Measurements from ENCODE around the gene MGST2.
A peak's percentile ranks its signal among the peaks of the same experiment; 100 is the strongest.

The MGST2 gene

DNA sequence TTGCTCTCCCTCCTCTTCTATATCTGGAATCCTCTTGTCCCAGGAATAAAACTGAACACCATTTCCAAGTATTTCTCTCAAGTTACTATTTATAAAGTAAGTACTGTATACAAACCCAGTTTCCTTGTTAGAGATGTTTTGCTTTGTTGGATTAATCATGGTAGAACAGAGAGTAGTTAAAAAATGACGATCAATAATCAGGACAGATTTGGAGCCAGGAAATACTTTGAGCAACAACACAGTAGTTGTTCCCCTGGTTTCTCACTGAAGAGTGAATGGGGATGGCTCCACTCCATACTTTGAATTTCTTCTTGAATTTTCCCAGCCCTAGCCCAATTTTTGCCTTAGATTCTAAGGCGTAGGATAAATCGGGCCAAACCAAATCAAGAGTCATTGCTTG lies 21.4 kb downstream of the MGST2 start:
- Histone ChIP-seq H2BK12ac (ENCODE audit: low read length) (no peak overlapping the region), H2AFZ (ENCODE audit: insufficient read depth, low read length, poor library complexity) (no peak overlapping the region), H3K14ac (ENCODE audit: low read length) (no peak overlapping the region), H2AK5ac (ENCODE audit: low read length) (no peak overlapping the region), H3K18ac (ENCODE audit: low read length) (no peak overlapping the region), H4K91ac (ENCODE audit: low read depth, low read length) (no peak overlapping the region), H3K4me2 (ENCODE audit: low read length) (no peak overlapping the region), H2BK5ac (ENCODE audit: low read depth, low read length, poor library complexity) (no peak overlapping the region), H3K9ac (ENCODE audit: low read length) (no peak overlapping the region), H3K79me1 (ENCODE audit: low read length) (no peaks in the 10 kb centered on the region), H4K12ac (ENCODE audit: low read depth, low read length) (no peak overlapping the region), H3K9me3 (ENCODE audit: insufficient read depth, low read depth, low read length) (peaks cover 3% of the 10 kb centered on the region), H4K8ac (ENCODE audit: low read depth, low read length) (no peak overlapping the region), H3K27me3 (ENCODE audit: insufficient read depth, low read length) (no peaks in the 10 kb centered on the region), H3K36me3 (ENCODE audit: control insufficient read depth in 1 of 2, insufficient read depth in 2 of 2, low read length in 2 of 2) (peaks cover 0 to 2% of the 10 kb centered on the region in 2 experiments), H2BK120ac (ENCODE audit: insufficient read depth, low read length, poor library complexity) (no peak overlapping the region), H3K27ac (ENCODE audit: low read depth, low read length) (no peak overlapping the region), H3K4ac (ENCODE audit: low read depth, low read length) (no peak overlapping the region), H3K4me3 (ENCODE audit: low read depth, low read length) (no peak overlapping the region), H3K79me2 (ENCODE audit: control insufficient read depth, insufficient read depth, low read length, poor library complexity) (no peaks in the 10 kb centered on the region), H3K4me1 (ENCODE audit: control insufficient read depth in 1 of 2, insufficient read depth in 2 of 2, low read length in 2 of 2) (peaks cover 2 to 5% of the 10 kb centered on the region in 2 experiments), H3K23ac (ENCODE audit: low read length) (no peak overlapping the region)
- no CpG with 5 or more reads among the region's 3 CpGs for WGBS (ENCODE audit: extremely low coverage, insufficient coverage, insufficient read length)
- no peak for DNase-seq

DNA sequence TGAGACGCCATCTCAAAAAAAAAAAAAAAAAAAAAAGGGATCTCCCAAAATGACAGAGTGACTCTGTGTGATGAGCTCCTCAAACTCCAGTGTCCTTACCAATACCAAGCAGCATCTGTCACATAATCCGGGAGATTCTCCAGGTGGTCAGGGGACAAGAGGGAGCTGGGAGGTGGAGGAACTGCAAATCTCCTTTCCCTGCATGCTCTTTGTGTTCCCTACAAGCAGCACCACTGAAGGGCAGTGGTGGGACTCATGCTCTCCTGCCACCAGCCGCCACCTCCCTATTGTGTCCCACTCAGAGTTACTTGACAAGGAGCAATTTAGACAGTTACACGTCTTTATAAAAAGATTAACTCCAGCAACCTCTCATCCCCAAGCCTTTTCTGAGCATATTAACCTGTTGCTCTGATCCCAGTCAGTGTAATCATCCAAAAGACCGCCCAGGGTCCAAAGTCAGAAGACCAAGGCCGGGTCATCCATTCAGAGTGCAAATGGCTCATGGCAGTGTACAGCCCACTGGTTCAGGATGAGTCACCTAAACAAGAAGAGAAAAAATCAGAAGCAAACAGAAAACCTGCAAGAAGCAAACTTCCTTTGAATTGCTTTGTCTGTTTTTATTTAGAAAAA lies 23.6 kb downstream of the MGST2 start:
- Histone ChIP-seq H3K4me2 (ENCODE audit: low read length) (no peak overlapping the region), H2AK5ac (ENCODE audit: low read length) (no peak overlapping the region), H3K9ac (ENCODE audit: low read length) (no peak overlapping the region), H2BK120ac (ENCODE audit: insufficient read depth, low read length, poor library complexity) (no peak overlapping the region), H3K27ac (ENCODE audit: low read depth, low read length) (no peak overlapping the region), H4K8ac (ENCODE audit: low read depth, low read length) (no peak overlapping the region), H2AFZ (ENCODE audit: insufficient read depth, low read length, poor library complexity) (no peak overlapping the region), H3K4me1 (ENCODE audit: control insufficient read depth in 1 of 2, insufficient read depth in 2 of 2, low read length in 2 of 2) (peaks cover 2 to 8% of the 10 kb centered on the region in 2 experiments), H3K27me3 (ENCODE audit: insufficient read depth, low read length) (no peaks in the 10 kb centered on the region), H2BK5ac (ENCODE audit: low read depth, low read length, poor library complexity) (no peak overlapping the region), H4K12ac (ENCODE audit: low read depth, low read length) (no peak overlapping the region), H3K4me3 (ENCODE audit: low read depth, low read length) (no peak overlapping the region), H3K23ac (ENCODE audit: low read length) (no peak overlapping the region), H3K36me3 (ENCODE audit: control insufficient read depth in 1 of 2, insufficient read depth in 2 of 2, low read length in 2 of 2) (peaks cover 0 to 2% of the 10 kb centered on the region in 2 experiments), H4K91ac (ENCODE audit: low read depth, low read length) (no peak overlapping the region), H3K14ac (ENCODE audit: low read length) (no peak overlapping the region), H3K9me3 (ENCODE audit: insufficient read depth, low read depth, low read length) (no peaks in the 10 kb centered on the region), H3K79me1 (ENCODE audit: low read length) (no peaks in the 10 kb centered on the region), H3K79me2 (ENCODE audit: control insufficient read depth, insufficient read depth, low read length, poor library complexity) (no peaks in the 10 kb centered on the region), H3K18ac (ENCODE audit: low read length) (no peak overlapping the region), H3K4ac (ENCODE audit: low read depth, low read length) (no peak overlapping the region), H2BK12ac (ENCODE audit: low read length) (no peak overlapping the region)
- no CpG with 5 or more reads among the region's 6 CpGs for WGBS (ENCODE audit: extremely low coverage, insufficient coverage, insufficient read length)
- DNase-seq = no peak

- Histone ChIP-seq H3K9me3 (ENCODE audit: insufficient read depth, low read depth, low read length) (no peaks in the 10 kb centered on the region), H2BK5ac (ENCODE audit: low read depth, low read length, poor library complexity) (peak overlapping the region; percentile 13), H3K27ac (ENCODE audit: low read depth, low read length) (no peak overlapping the region), H3K4me1 (ENCODE audit: control insufficient read depth in 1 of 2, insufficient read depth in 2 of 2, low read length in 2 of 2) (peaks cover 2 to 8% of the 10 kb centered on the region in 2 experiments), H3K79me2 (ENCODE audit: control insufficient read depth, insufficient read depth, low read length, poor library complexity) (no peaks in the 10 kb centered on the region), H4K8ac (ENCODE audit: low read depth, low read length) (no peak overlapping the region), H2BK120ac (ENCODE audit: insufficient read depth, low read length, poor library complexity) (no peak overlapping the region), H3K14ac (ENCODE audit: low read length) (no peak overlapping the region), H3K18ac (ENCODE audit: low read length) (no peak overlapping the region), H2AFZ (ENCODE audit: insufficient read depth, low read length, poor library complexity) (no peak overlapping the region), H3K4ac (ENCODE audit: low read depth, low read length) (no peak overlapping the region), H3K36me3 (ENCODE audit: control insufficient read depth in 1 of 2, insufficient read depth in 2 of 2, low read length in 2 of 2) (no peaks in the 10 kb centered on the region), H3K27me3 (ENCODE audit: insufficient read depth, low read length) (no peaks in the 10 kb centered on the region), H3K4me3 (ENCODE audit: low read depth, low read length) (no peak overlapping the region), H4K12ac (ENCODE audit: low read depth, low read length) (no peak overlapping the region), H3K9ac (ENCODE audit: low read length) (no peak overlapping the region), H4K91ac (ENCODE audit: low read depth, low read length) (no peak overlapping the region), H3K79me1 (ENCODE audit: low read length) (no peaks in the 10 kb centered on the region), H3K4me2 (ENCODE audit: low read length) (no peak overlapping the region), H3K23ac (ENCODE audit: low read length) (no peak overlapping the region), H2BK12ac (ENCODE audit: low read length) (no peak overlapping the region), H2AK5ac (ENCODE audit: low read length) (no peak overlapping the region)
- no peak for DNase-seq
Measured at GRCh38 chr4:139690419-139690818, 24.8 kb downstream of the MGST2 start.

DNA sequence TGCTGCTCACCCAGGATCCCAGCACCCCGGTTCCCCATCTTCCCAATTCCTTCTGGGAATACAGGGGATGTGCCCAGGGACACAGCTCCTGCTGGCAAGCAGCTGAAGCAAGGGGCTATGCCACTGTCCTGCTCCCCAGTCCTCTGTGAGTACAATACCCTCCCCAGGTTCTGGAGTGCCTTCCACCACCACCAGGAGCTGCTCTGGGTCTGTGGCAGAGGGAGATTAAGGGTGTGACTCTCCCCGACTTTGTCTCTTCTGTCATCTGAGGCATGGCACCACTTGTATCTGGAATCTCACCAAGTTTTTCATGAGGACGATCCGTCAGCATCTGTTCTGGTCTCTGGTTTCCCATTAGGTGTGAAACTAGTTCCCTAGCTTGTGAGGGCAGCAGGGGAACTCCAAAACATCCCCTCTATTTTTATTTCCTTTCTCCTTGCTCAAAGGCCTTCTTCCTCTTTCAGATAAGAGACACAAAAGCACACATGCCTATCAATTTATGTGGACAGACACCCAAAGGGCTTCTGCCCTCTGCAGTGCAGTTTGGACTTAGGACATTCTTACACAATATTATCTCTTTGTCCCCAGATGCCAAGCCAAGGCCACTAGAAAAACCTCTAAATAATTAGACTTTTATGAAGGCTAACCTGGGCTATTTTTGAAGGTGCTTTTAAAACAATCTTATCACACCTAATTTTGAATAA lies 26.8 kb downstream of the MGST2 start:
- Histone ChIP-seq H2AFZ (ENCODE audit: insufficient read depth, low read length, poor library complexity) (no peak overlapping the region), H3K18ac (ENCODE audit: low read length) (no peak overlapping the region), H3K9me3 (ENCODE audit: insufficient read depth, low read depth, low read length) (no peaks in the 10 kb centered on the region), H2BK120ac (ENCODE audit: insufficient read depth, low read length, poor library complexity) (no peak overlapping the region), H3K36me3 (ENCODE audit: control insufficient read depth in 1 of 2, insufficient read depth in 2 of 2, low read length in 2 of 2) (peaks cover 0 to 2% of the 10 kb centered on the region in 2 experiments), H3K4me1 (ENCODE audit: control insufficient read depth in 1 of 2, insufficient read depth in 2 of 2, low read length in 2 of 2) (peaks cover 2 to 8% of the 10 kb centered on the region in 2 experiments), H4K8ac (ENCODE audit: low read depth, low read length) (no peak overlapping the region), H3K4me3 (ENCODE audit: low read depth, low read length) (no peak overlapping the region), H3K14ac (ENCODE audit: low read length) (no peak overlapping the region), H4K12ac (ENCODE audit: low read depth, low read length) (no peak overlapping the region), H3K23ac (ENCODE audit: low read length) (no peak overlapping the region), H3K4me2 (ENCODE audit: low read length) (no peak overlapping the region), H3K79me1 (ENCODE audit: low read length) (no peaks in the 10 kb centered on the region), H3K79me2 (ENCODE audit: control insufficient read depth, insufficient read depth, low read length, poor library complexity) (no peaks in the 10 kb centered on the region), H3K27me3 (ENCODE audit: insufficient read depth, low read length) (no peaks in the 10 kb centered on the region), H2BK12ac (ENCODE audit: low read length) (no peak overlapping the region), H3K9ac (ENCODE audit: low read length) (no peak overlapping the region), H2AK5ac (ENCODE audit: low read length) (no peak overlapping the region), H3K27ac (ENCODE audit: low read depth, low read length) (no peak overlapping the region), H4K91ac (ENCODE audit: low read depth, low read length) (no peak overlapping the region), H3K4ac (ENCODE audit: low read depth, low read length) (no peak overlapping the region), H2BK5ac (ENCODE audit: low read depth, low read length, poor library complexity) (no peak overlapping the region)
- DNase-seq = no peak
- no CpG with 5 or more reads among the region's 4 CpGs for WGBS (ENCODE audit: extremely low coverage, insufficient coverage, insufficient read length)
